Measurements from ENCODE around the gene ABCC8. TPM values are rescaled to one million over a fixed set of nuclear protein-coding genes. Genes with fewer than 3 reads are reported as not detected.
A peak's percentile ranks its signal among the peaks of the same experiment; 100 is the strongest.

ABCC8 gene
- total and polyA plus RNA-seq, 4 donors = 1.2 to 14.9 (median 3.1) TPM

DNA sequence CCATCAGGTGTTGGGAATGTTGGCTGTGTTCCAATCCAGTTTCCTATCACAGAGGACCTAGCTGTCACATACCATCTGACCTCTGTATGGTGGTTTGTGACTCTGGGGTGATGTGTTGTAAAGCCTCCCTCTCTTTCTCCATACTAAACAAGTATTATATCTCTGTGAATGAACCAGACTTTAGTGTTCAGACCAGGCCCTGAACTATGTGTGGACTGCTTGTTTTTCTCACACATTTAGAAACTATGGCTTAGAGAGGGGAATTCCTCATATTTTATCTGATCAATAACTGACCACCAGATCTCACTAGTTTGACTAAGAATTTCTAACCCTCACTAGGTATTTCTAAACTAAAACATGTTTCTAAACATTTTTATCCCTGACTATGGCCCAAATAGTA, 107.6 kb downstream of the ABCC8 start:
- peaks cover 2 to 49% (median 38%) of the 10 kb centered on the region in 4 donors for H3K9me3 ChIP-seq (ENCODE audit: control insufficient read depth in 4 of 4, insufficient read depth in 3 of 4, low read length in 3 of 4)
- no peak overlapping the region for H3K4me3 ChIP-seq
- H3K27me3 ChIP-seq (ENCODE audit: control insufficient read depth in 3 of 3, insufficient read depth in 3 of 3, low read length in 2 of 3) = no peaks in the 10 kb centered on the region
- no peak for DNase-seq
- TF ChIP-seq CTCF (IDR thresholded peaks at IDR 0.05; ENCODE audit: control extremely low read depth, extremely low read depth) = no peak
- no peak overlapping the region for H3K27ac ChIP-seq (ENCODE audit: low read depth in 1 of 2, low read length in 1 of 2)
- ATAC-seq (ENCODE audit: insufficient read depth, low FRiP score) = no peak
- H3K36me3 ChIP-seq (ENCODE audit: control insufficient read depth in 4 of 4, insufficient read depth in 4 of 4, low read length in 4 of 4) = peaks cover 0 to 23% (median 10%) of the 10 kb centered on the region in 4 donors
- H3K9ac ChIP-seq (ENCODE audit: insufficient read depth in 1 of 2, low read length in 2 of 2) = no peak overlapping the region
- H3K4me1 ChIP-seq (ENCODE audit: control insufficient read depth in 5 of 5, insufficient read depth in 5 of 5, low read length in 5 of 5) = no peaks in the 10 kb centered on the region

DNA sequence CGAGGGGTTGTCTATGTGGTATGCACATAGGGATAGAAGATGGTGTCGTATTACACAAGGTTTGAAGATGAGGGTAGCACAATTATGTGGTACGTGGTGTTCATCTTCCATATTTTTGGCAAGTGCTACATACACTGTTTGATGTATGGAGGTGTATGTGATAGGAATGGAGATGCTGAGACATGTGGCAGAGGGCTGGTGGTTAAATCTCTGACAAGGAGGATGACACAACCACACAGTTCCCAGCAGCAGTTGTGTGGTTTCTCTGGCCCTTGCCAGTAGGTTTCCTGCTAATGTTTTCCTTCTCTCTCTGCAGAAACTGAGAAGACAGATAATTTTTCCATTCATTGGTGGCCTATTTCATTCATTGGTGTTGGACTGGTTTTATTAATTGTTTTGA, 108.1 kb downstream of the ABCC8 start:
- H3K9ac ChIP-seq (ENCODE audit: insufficient read depth in 1 of 2, low read length in 2 of 2) = no peak overlapping the region
- 94 to 97% methylated on average over 3 of the region's 3 CpGs for WGBS, 2 donors
- H3K36me3 ChIP-seq (ENCODE audit: control insufficient read depth in 4 of 4, insufficient read depth in 4 of 4, low read length in 4 of 4) = peaks cover 0 to 23% (median 8%) of the 10 kb centered on the region in 4 donors
- no peaks in the 10 kb centered on the region for H3K4me1 ChIP-seq (ENCODE audit: control insufficient read depth in 5 of 5, insufficient read depth in 5 of 5, low read length in 5 of 5)
- no peak overlapping the region for H3K4me3 ChIP-seq
- no peaks in the 10 kb centered on the region for H3K27me3 ChIP-seq (ENCODE audit: control insufficient read depth in 3 of 3, insufficient read depth in 3 of 3, low read length in 2 of 3)
- H3K27ac ChIP-seq (ENCODE audit: low read depth in 1 of 2, low read length in 1 of 2) = no peak overlapping the region
- ATAC-seq (ENCODE audit: insufficient read depth, low FRiP score) = no peak
- no peak for TF ChIP-seq CTCF (IDR thresholded peaks at IDR 0.05; ENCODE audit: control extremely low read depth, extremely low read depth)
- DNase-seq = no peak
- H3K9me3 ChIP-seq (ENCODE audit: control insufficient read depth in 4 of 4, insufficient read depth in 3 of 4, low read length in 3 of 4) = peaks cover 2 to 45% (median 36%) of the 10 kb centered on the region in 4 donors

DNA sequence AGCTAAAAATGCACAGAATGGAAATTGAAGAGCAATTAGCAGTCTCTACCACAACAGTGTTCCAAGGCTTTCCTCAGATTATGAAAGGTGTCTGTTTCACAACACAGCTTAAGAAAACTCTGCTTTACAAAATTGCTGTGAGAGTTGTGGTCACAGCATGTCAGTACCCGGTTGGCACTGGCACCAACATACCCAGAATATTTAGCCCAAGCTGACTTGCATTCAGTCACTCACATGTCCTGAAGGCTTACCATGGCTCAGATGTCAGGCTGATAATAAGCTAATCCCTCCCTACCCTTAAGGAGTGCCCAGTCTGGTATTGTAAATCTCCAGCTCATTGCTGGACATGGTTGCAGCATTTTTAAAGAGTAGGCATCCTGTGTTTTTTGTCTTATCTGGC, 110.2 kb downstream of the ABCC8 start:
- Histone ChIP-seq H3K36me3 (ENCODE audit: control insufficient read depth in 4 of 4, insufficient read depth in 4 of 4, low read length in 4 of 4) (peaks cover 0 to 12% (median 5%) of the 10 kb centered on the region in 4 donors), H3K27ac (ENCODE audit: low read depth in 1 of 2, low read length in 1 of 2) (no peak overlapping the region), H3K27me3 (ENCODE audit: control insufficient read depth in 3 of 3, insufficient read depth in 3 of 3, low read length in 2 of 3) (no peaks in the 10 kb centered on the region), H3K4me1 (ENCODE audit: control insufficient read depth in 5 of 5, insufficient read depth in 5 of 5, low read length in 5 of 5) (no peaks in the 10 kb centered on the region), H3K9me3 (ENCODE audit: control insufficient read depth in 4 of 4, insufficient read depth in 3 of 4, low read length in 3 of 4) (peaks cover 2 to 26% (median 21%) of the 10 kb centered on the region in 4 donors), H3K9ac (ENCODE audit: insufficient read depth in 1 of 2, low read length in 2 of 2) (no peak overlapping the region), H3K4me3 (no peak overlapping the region)
- ATAC-seq (ENCODE audit: insufficient read depth, low FRiP score) (no peak), DNase-seq (no peak)
- whole genome bisulfite sequencing, 2 donors = 41 to 79% methylated on average over 1 of the region's 1 CpG
- TF ChIP-seq CTCF (IDR thresholded peaks at IDR 0.05; ENCODE audit: control extremely low read depth, extremely low read depth) = no peak

DNA sequence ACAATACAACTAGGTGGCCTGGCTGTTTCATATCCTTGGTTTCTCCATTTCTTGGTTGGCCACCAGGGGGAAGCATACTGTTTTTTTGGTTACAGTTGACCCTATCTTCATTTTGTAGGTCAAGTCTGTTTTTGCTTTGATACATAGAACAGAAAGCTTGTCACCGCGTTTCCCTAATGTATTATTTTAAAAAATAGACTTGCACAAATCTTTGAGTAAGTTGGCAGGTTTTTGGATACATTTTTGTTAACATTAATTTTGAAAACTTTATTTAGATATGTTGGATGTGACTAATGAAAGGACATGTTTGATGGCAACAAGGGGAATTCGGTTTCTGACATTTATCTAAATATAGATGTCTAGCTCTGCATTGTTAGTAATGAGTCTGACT, 122.0 kb downstream of the ABCC8 start:
- Histone ChIP-seq H3K4me1 (ENCODE audit: control insufficient read depth in 5 of 5, insufficient read depth in 5 of 5, low read length in 5 of 5) (peaks cover 0 to 15% (median 2%) of the 10 kb centered on the region in 5 donors), H3K27ac (ENCODE audit: low read depth in 1 of 2, low read length in 1 of 2) (no peak overlapping the region), H3K9me3 (ENCODE audit: control insufficient read depth in 4 of 4, insufficient read depth in 3 of 4, low read length in 3 of 4) (no peaks in the 10 kb centered on the region), H3K4me3 (no peak overlapping the region), H3K36me3 (ENCODE audit: control insufficient read depth in 4 of 4, insufficient read depth in 4 of 4, low read length in 4 of 4) (peaks cover 0 to 3% (median under 1%) of the 10 kb centered on the region in 4 donors), H3K27me3 (ENCODE audit: control insufficient read depth in 3 of 3, insufficient read depth in 3 of 3, low read length in 2 of 3) (peaks cover 0 to 27% (median 20%) of the 10 kb centered on the region in 3 donors), H3K9ac (ENCODE audit: insufficient read depth in 1 of 2, low read length in 2 of 2) (no peak overlapping the region)
- 58 to 63% methylated on average over 3 of the region's 3 CpGs for WGBS, 2 donors
- ATAC-seq (ENCODE audit: insufficient read depth, low FRiP score) (peak; percentile 44), DNase-seq (peak; percentile 62 to 77 (median 77))
- peak; percentile 51 for TF ChIP-seq CTCF (IDR thresholded peaks at IDR 0.05; ENCODE audit: control extremely low read depth, extremely low read depth)

All from lung (tissue), 12 donors.